ENCODE results near the gene RPUSD4.
"Not testable (repeated sequence)": the region's sequence is repeated elsewhere in the genome, so short reads cannot be mapped to it uniquely, and the experiment has no call there.

RPUSD4 gene, protein sequence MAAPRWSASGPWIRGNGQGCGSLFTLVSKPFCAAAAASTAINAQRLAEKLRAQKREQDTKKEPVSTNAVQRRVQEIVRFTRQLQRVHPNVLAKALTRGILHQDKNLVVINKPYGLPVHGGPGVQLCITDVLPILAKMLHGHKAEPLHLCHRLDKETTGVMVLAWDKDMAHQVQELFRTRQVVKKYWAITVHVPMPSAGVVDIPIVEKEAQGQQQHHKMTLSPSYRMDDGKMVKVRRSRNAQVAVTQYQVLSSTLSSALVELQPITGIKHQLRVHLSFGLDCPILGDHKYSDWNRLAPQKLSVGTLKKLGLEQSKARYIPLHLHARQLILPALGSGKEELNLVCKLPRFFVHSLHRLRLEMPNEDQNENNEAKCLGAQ

GRCh38 chr11:126211236-126212088 lies at the start of gene RPUSD4, which contains the start of gene FAM118B:
RPUSD4 (minus strand) TSS chr11:126211650; CDS start chr11:126211638, 12 bp downstream.
FAM118B (plus strand) TSS chr11:126211782; CDS start chr11:126235002, 23,220 bp downstream.
- H3K36me3 Mint-ChIP-seq (ENCODE audit: low read depth): peaks cover 24% of the 10 kb centered on the region
- H3K4me3 Mint-ChIP-seq: peak within 1 kb of the TSS; percentile 99
- H3K27ac Mint-ChIP-seq: peak within 1 kb of the TSS; percentile 94
- no peaks in the 10 kb centered on the region for H3K9me3 Mint-ChIP-seq
- peaks cover 22% of the 10 kb centered on the region for H3K4me1 Mint-ChIP-seq (ENCODE audit: low read depth)
- no peaks in the 10 kb centered on the region for H3K27me3 Mint-ChIP-seq (ENCODE audit: low read depth)
- DNase-seq (ENCODE audit: low spot score): peak; percentile 98

GRCh38 chr11:126257764-126258163 lies 46.3 kb upstream of the RPUSD4 start:
- no peak for DNase-seq (ENCODE audit: low spot score)
- Mint-ChIP-seq H3K9me3 (no peaks in the 10 kb centered on the region), H3K4me1 (ENCODE audit: low read depth) (no peaks in the 10 kb centered on the region), H3K4me3 (no peak overlapping the region), H3K27ac (no peak overlapping the region), H3K36me3 (ENCODE audit: low read depth) (peaks cover 20% of the 10 kb centered on the region), H3K27me3 (ENCODE audit: low read depth) (no peaks in the 10 kb centered on the region)

DNA sequence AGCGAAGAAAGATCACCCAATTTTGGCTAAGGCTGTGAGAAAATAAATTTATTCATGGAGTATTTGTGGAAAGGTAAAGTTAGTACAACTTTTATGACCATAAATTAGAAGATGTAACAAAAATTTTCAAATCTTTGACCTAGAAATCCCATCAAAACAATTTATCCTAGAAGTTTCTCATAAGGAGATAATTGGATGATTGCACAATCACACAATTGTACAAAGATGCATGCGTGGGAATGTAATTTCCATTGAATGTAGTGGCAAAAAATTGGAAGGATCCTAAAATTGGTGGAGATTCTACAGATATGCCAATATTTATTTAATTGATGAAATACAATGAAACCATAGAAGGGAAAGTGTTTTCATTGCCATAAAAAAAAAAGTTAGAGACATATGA lies 45.7 kb upstream of the RPUSD4 start:
- Mint-ChIP-seq H3K9me3 (no peaks in the 10 kb centered on the region), H3K4me3 (no peak overlapping the region), H3K27me3 (ENCODE audit: low read depth) (no peaks in the 10 kb centered on the region), H3K4me1 (ENCODE audit: low read depth) (no peaks in the 10 kb centered on the region), H3K36me3 (ENCODE audit: low read depth) (peaks cover 20% of the 10 kb centered on the region), H3K27ac (no peak overlapping the region)
- DNase-seq (ENCODE audit: low spot score): no peak

GRCh38 chr11:126256216-126256615 lies 44.8 kb upstream of the RPUSD4 start:
- peaks cover 14% of the 10 kb centered on the region for H3K36me3 Mint-ChIP-seq (ENCODE audit: low read depth)
- no peaks in the 10 kb centered on the region for H3K27me3 Mint-ChIP-seq (ENCODE audit: low read depth)
- no peak for DNase-seq (ENCODE audit: low spot score)
- H3K27ac Mint-ChIP-seq: no peak overlapping the region
- H3K4me1 Mint-ChIP-seq (ENCODE audit: low read depth): no peaks in the 10 kb centered on the region
- no peaks in the 10 kb centered on the region for H3K9me3 Mint-ChIP-seq
- H3K4me3 Mint-ChIP-seq: no peak overlapping the region

- H3K27me3 Mint-ChIP-seq (ENCODE audit: low read depth); H3K4me3 Mint-ChIP-seq; H3K9me3 Mint-ChIP-seq; H3K4me1 Mint-ChIP-seq (ENCODE audit: low read depth); DNase-seq (ENCODE audit: low spot score); H3K27ac Mint-ChIP-seq: not testable (repeated sequence)
- peaks cover 13% of the 10 kb centered on the region for H3K36me3 Mint-ChIP-seq (ENCODE audit: low read depth)
Measured at GRCh38 chr11:126255507-126255906, 44.1 kb upstream of the RPUSD4 start.

DNA sequence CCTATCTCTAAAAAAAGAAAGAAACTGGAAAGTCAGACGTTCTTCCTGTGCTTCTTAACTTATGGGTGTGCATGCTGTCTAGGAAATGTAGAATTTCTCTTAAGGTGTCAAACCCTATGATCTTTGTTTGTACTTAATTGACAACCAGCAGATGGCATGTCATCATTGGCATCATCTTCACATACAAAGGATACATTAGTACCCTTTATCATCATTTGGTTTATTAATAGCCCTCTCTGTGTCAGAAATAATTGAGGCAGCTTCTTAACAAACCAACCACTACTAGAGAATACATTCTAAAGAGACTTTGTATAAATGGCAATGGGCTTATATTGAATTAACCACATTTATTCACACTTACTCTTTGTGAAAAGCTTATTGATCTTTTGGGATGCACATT lies 43.4 kb upstream of the RPUSD4 start:
- Mint-ChIP-seq H3K27ac (no peak overlapping the region), H3K4me3 (no peak overlapping the region), H3K27me3 (ENCODE audit: low read depth) (no peaks in the 10 kb centered on the region), H3K9me3 (no peaks in the 10 kb centered on the region), H3K4me1 (ENCODE audit: low read depth) (no peaks in the 10 kb centered on the region), H3K36me3 (ENCODE audit: low read depth) (peaks cover 11% of the 10 kb centered on the region)
- no peak for DNase-seq (ENCODE audit: low spot score)

DNA sequence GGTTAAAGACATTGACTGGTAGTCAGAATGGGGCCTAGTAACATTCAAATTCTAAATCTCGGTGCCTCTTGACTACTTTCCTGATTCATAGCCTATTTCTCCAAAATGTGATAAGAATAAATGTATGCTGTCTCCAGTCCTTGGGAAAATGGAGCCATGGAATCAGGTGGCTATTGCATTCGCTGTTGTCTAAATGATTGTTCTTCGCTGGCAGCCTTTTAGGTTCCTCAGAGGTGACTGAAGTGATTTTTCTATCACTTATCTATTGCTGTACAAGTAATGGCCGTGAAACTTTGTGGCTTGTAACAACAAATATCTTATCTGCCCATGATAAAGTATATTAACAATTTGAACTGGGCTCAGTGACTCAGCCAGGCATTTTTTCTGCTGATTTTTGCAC lies 41.8 kb upstream of the RPUSD4 start:
- DNase-seq (ENCODE audit: low spot score): no peak
- no peak overlapping the region for H3K4me3 Mint-ChIP-seq
- peaks cover 7% of the 10 kb centered on the region for H3K36me3 Mint-ChIP-seq (ENCODE audit: low read depth)
- H3K4me1 Mint-ChIP-seq (ENCODE audit: low read depth): no peaks in the 10 kb centered on the region
- H3K27ac Mint-ChIP-seq: no peak overlapping the region
- no peaks in the 10 kb centered on the region for H3K9me3 Mint-ChIP-seq
- H3K27me3 Mint-ChIP-seq (ENCODE audit: low read depth): no peaks in the 10 kb centered on the region

GRCh38 chr11:126246636-126247035 lies 35.2 kb upstream of the RPUSD4 start:
- DNase-seq (ENCODE audit: low spot score): no peak
- H3K4me1 Mint-ChIP-seq (ENCODE audit: low read depth): no peaks in the 10 kb centered on the region
- H3K27me3 Mint-ChIP-seq (ENCODE audit: low read depth): no peaks in the 10 kb centered on the region
- peaks cover 3% of the 10 kb centered on the region for H3K36me3 Mint-ChIP-seq (ENCODE audit: low read depth)
- no peak overlapping the region for H3K27ac Mint-ChIP-seq
- no peak overlapping the region for H3K4me3 Mint-ChIP-seq
- no peaks in the 10 kb centered on the region for H3K9me3 Mint-ChIP-seq

DNA sequence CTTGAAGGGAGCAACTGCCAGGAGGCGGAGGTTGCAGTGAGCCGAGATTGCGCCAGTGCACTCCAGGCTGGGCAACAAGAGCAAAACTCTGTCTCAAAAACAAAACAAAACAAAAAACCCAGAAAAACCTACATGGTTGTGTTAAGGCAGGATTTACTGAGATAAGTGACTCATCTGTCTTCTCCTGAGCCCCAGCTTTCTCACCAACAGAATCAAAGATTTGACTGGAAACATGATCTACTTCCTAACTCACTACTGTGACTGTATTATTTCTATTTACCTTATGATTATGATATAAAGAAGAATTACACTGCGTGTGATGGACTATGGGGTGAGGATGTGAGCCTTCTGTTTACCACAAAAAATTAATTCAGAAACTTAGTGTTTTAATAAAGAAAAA lies 21.9 kb upstream of the RPUSD4 start:
- no peaks in the 10 kb centered on the region for H3K9me3 Mint-ChIP-seq
- no peaks in the 10 kb centered on the region for H3K27me3 Mint-ChIP-seq (ENCODE audit: low read depth)
- DNase-seq (ENCODE audit: low spot score): no peak
- peaks cover 8% of the 10 kb centered on the region for H3K36me3 Mint-ChIP-seq (ENCODE audit: low read depth)
- no peak overlapping the region for H3K4me3 Mint-ChIP-seq
- H3K4me1 Mint-ChIP-seq (ENCODE audit: low read depth): peaks cover 2% of the 10 kb centered on the region
- H3K27ac Mint-ChIP-seq: no peak overlapping the region

- Mint-ChIP-seq H3K9me3 (no peaks in the 10 kb centered on the region), H3K27ac (no peak overlapping the region), H3K27me3 (ENCODE audit: low read depth) (no peaks in the 10 kb centered on the region), H3K4me1 (ENCODE audit: low read depth) (peaks cover 2% of the 10 kb centered on the region), H3K4me3 (no peak overlapping the region), H3K36me3 (ENCODE audit: low read depth) (peaks cover 7% of the 10 kb centered on the region)
- no peak for DNase-seq (ENCODE audit: low spot score)
Measured at GRCh38 chr11:126232683-126233082, 21.2 kb upstream of the RPUSD4 start.

- no peak overlapping the region for H3K27ac Mint-ChIP-seq
- DNase-seq (ENCODE audit: low spot score): no peak
- no peaks in the 10 kb centered on the region for H3K9me3 Mint-ChIP-seq
- no peaks in the 10 kb centered on the region for H3K27me3 Mint-ChIP-seq (ENCODE audit: low read depth)
- H3K36me3 Mint-ChIP-seq (ENCODE audit: low read depth): peaks cover 7% of the 10 kb centered on the region
- peaks cover 2% of the 10 kb centered on the region for H3K4me1 Mint-ChIP-seq (ENCODE audit: low read depth)
- no peak overlapping the region for H3K4me3 Mint-ChIP-seq
Measured at GRCh38 chr11:126231725-126232459, 20.4 kb upstream of the RPUSD4 start.

DNA sequence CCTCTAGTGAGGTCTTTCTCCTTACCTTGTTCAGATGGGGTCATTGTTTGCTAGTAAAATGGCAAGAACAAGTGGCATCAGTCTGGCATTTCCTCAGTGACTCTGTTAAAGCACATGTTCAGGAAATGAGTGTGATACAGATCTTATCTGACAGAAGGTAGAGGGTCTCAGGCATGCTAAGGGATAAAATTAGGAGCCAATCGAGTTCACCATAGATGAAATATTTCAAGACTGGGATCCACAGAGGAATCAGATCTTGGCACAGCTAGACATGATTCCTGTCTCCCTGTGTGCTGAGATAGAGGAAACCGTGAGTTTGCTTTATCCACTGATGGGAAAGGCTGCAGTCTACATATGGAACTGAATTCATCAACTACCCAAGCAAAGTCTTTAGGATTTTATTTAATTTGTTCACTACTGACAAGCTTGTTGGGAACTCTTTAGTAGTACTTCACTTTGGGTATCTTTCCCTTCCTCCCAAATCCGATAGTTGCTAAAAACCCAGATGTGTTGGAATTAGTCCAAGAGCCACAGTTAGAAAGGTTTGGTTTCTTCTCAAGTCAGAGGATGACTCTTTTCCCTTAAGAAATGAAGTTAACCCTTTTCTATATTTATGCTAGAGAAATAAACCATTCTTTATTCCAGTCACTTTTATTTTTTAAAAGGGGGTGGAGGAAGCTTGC lies 18.5 kb upstream of the RPUSD4 start:
- Mint-ChIP-seq H3K4me1 (ENCODE audit: low read depth) (peaks cover 2% of the 10 kb centered on the region), H3K27ac (no peak overlapping the region), H3K36me3 (ENCODE audit: low read depth) (peaks cover 3% of the 10 kb centered on the region), H3K4me3 (no peak overlapping the region), H3K9me3 (no peaks in the 10 kb centered on the region), H3K27me3 (ENCODE audit: low read depth) (no peaks in the 10 kb centered on the region)
- DNase-seq (ENCODE audit: low spot score): no peak

DNA sequence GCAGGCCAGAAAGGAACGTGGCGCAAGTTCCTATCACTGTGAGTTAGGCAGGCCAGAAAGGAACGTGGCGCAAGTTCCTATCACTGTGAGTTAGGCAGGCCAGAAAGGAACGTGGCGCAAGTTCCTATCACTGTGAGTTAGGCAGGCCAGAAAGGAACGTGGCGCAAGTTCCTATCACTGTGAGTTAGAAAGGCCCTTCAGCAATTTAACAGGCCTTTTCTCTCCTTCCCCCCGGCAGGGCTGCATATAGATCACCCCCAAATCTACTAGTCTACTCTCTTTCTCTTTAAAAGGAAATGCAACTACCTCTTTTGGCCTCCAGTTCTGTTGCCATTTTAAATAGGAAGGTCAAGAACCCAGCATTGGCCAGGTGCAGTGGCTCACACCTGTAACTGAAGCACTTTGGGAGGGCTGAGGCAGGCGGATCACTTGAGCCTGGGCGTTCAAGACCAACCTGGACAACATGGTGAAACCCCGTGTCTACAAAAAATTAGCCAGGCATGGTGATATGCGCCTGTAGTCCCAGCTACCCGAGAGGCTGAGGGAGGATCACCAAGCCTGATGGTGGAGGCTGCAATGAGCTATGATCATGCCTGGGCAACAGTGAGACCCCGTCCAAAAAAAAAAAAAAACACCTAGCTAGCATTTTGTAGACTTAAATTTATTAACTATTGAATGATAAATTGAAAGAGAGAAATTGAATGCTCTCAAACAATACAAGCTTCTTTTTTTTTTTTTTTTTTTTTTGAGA lies 15.1 kb upstream of the RPUSD4 start:
- Mint-ChIP-seq H3K27me3 (ENCODE audit: low read depth) (no peaks in the 10 kb centered on the region), H3K4me3 (no peak overlapping the region), H3K36me3 (ENCODE audit: low read depth) (peaks cover 3% of the 10 kb centered on the region), H3K4me1 (ENCODE audit: low read depth) (peaks cover 2% of the 10 kb centered on the region), H3K27ac (no peak overlapping the region), H3K9me3 (no peaks in the 10 kb centered on the region)
- no peak for DNase-seq (ENCODE audit: low spot score)
